GM12878 (cell line): Measurements from ENCODE around the gene RASL12.

ENCODE experiments used
- ELK1 ChIP-seq: IDR thresholded peaks from 2 replicates; pipeline ENCODE4 v1.6.1; 2012; ENCODE audit warnings: low read depth, low read length, improper control_type of control experiment
- POLR2A ChIP-seq: IDR thresholded peaks from 2 replicates; pipeline ENCODE4 v1.6.1; 2011; ENCODE audit warnings: low read depth, mild to moderate bottlenecking, low read length
- RAD21 ChIP-seq: IDR thresholded peaks from 2 replicates; pipeline ENCODE4 v1.6.1; 2011; ENCODE audit warnings: mild to moderate bottlenecking, low read depth, low read length, moderate library complexity; ENCODE audit not compliant: insufficient read depth
- TAF1 ChIP-seq: IDR thresholded peaks from 2 replicates; pipeline ENCODE4 v1.6.1; 2011; ENCODE audit warnings: mild to moderate bottlenecking, low read depth, low read length, borderline replicate concordance
- YY1 ChIP-seq: IDR thresholded peaks from 2 replicates; pipeline ENCODE4 v1.6.1; 2011; ENCODE audit warnings: low read depth, mild to moderate bottlenecking, low read length
- TF ChIP-seq, protein P1 (sequence below): IDR thresholded peaks from 2 replicates; pipeline ENCODE4 v1.6.1; 2011; ENCODE audit warnings: mild to moderate bottlenecking, low read depth, low read length, moderate library complexity; ENCODE audit not compliant: insufficient replicate concordance
- TF ChIP-seq, protein P2 (sequence below), 3 experiments: IDR thresholded peaks in 2 of 3; conservative IDR thresholded peaks in 1 of 3; 2 replicates each; pipeline ENCODE4 v1.5.1; 2011; ENCODE audit warnings: low read depth in 3 of 3, low read length in 3 of 3, mild to moderate bottlenecking in 3 of 3, control low read depth in 2 of 3, moderate library complexity in 2 of 3, inconsistent platforms in 1 of 3, mixed read lengths in 1 of 3; ENCODE audit not compliant: control insufficient read depth in 2 of 3, insufficient read depth in 1 of 3; ENCODE audit errors: extremely low read depth in 1 of 3

GRCh38 chr15:65040461-65040860, 27.3 kb downstream of the RASL12 start:
- TF ChIP-seq, protein P1, sequence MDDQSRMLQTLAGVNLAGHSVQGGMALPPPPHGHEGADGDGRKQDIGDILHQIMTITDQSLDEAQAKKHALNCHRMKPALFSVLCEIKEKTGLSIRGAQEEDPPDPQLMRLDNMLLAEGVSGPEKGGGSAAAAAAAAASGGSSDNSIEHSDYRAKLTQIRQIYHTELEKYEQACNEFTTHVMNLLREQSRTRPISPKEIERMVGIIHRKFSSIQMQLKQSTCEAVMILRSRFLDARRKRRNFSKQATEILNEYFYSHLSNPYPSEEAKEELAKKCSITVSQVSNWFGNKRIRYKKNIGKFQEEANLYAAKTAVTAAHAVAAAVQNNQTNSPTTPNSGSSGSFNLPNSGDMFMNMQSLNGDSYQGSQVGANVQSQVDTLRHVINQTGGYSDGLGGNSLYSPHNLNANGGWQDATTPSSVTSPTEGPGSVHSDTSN = no peak
- TF ChIP-seq YY1 (no peak), POLR2A (no peak), RAD21 (no peak), TAF1 (no peak), ELK1 (no peak)
- TF ChIP-seq, protein P2, sequence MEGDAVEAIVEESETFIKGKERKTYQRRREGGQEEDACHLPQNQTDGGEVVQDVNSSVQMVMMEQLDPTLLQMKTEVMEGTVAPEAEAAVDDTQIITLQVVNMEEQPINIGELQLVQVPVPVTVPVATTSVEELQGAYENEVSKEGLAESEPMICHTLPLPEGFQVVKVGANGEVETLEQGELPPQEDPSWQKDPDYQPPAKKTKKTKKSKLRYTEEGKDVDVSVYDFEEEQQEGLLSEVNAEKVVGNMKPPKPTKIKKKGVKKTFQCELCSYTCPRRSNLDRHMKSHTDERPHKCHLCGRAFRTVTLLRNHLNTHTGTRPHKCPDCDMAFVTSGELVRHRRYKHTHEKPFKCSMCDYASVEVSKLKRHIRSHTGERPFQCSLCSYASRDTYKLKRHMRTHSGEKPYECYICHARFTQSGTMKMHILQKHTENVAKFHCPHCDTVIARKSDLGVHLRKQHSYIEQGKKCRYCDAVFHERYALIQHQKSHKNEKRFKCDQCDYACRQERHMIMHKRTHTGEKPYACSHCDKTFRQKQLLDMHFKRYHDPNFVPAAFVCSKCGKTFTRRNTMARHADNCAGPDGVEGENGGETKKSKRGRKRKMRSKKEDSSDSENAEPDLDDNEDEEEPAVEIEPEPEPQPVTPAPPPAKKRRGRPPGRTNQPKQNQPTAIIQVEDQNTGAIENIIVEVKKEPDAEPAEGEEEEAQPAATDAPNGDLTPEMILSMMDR (IDR thresholded peaks at IDR 0.05 in 2 of 3, conservative IDR thresholded peaks at IDR 0.05 in 1 of 3; ENCODE audit: control insufficient read depth in 2 of 3, extremely low read depth in 1 of 3, insufficient read depth in 1 of 3, low read depth in 3 of 3, low read length in 3 of 3) = no peak
